HepG2 (cell line): Measurements from ENCODE around the gene CFD. TPM values are rescaled to one million over a fixed set of nuclear protein-coding genes. Genes with fewer than 3 reads are reported as not detected.
A peak's percentile ranks its signal among the peaks of the same experiment; 100 is the strongest.

Experiments
- ATAC-seq: fragments of 200-7000 bp; cut with Tn5 transposase; 3 replicates; pipeline ENCODE4 v1.9.1; 2020; ENCODE audit warnings: mild to moderate bottlenecking, moderate library complexity
- BruUV-seq: library from RNA; stranded (reverse); fragments of 400-500 nt; replicated peaks from 2 replicates; lab custom pipeline; 2021; lab: Mats Ljungman, UMichigan
- CTCF ChIA-PET: fragments of 300-600 bp; formaldehyde crosslinking; extraction: SDS; loops from one replicate; lab custom pipeline; 2021; ENCODE audit warnings: low total read pairs, inconsistent platforms, low intra/inter-chr PET ratio; lab: Yijun Ruan, JAX
- POLR2A ChIA-PET: fragments of 350-600 bp; sonication (Branson Sonifier 250); formaldehyde crosslinking; loops from one replicate; lab custom pipeline; 2020; ENCODE audit warnings: antibody characterized with exemption, inconsistent platforms; lab: Yijun Ruan, JAX
- DNase-seq: peaks from one replicate; pipeline ENCODE4 v3.0.0-alpha.2; 2015; ENCODE audit warnings: low spot score
- FAIRE-seq: peaks from 3 replicates; lab custom pipeline; 2011; peaks lifted over from hg19 to GRCh38; lab: Jason Lieb, UNC
- H2AFZ ChIP-seq: one replicate; pipeline ENCODE4 v1.6.1; 2011; ENCODE audit warnings: low read length, inconsistent platforms
- H3K27ac ChIP-seq: fragments of 300-600 bp; 3 replicates; pipeline ENCODE4 v1.8.0; 2011; ENCODE audit warnings: mixed run types, mild to moderate bottlenecking, mixed read lengths, low read length, inconsistent platforms; ENCODE audit not compliant: insufficient read depth; ENCODE audit errors: extremely low read length
- H3K27me3 ChIP-seq, 2 experiments: fragments of 200-600 bp in 1 of 2; 2 replicates in 1 of 2; 3 replicates in 1 of 2; pipeline versions ENCODE4 v1.6.0 to v1.8.0; 2011; ENCODE audit warnings: low read length in 2 of 2, mild to moderate bottlenecking in 2 of 2, moderate library complexity in 2 of 2, inconsistent platforms in 1 of 2; ENCODE audit not compliant: insufficient read depth in 2 of 2, control insufficient read depth in 1 of 2
- H3K36me3 ChIP-seq, 2 experiments: fragments of 200-600 bp in 1 of 2; replicated peaks in 1 of 2; 2 replicates in 1 of 2; 3 replicates in 1 of 2; pipeline versions ENCODE4 v1.5.1 to v1.8.0; 2011; ENCODE audit warnings: low read length in 2 of 2, inconsistent platforms in 1 of 2; ENCODE audit not compliant: insufficient read depth in 2 of 2, control insufficient read depth in 1 of 2
- H3K4me1 ChIP-seq: 2 replicates; pipeline ENCODE4 v1.5.1; 2012; ENCODE audit warnings: low read length, inconsistent platforms; ENCODE audit not compliant: insufficient read depth
- H3K4me2 ChIP-seq: 2 replicates; pipeline ENCODE4 v1.6.0; 2011; ENCODE audit warnings: low read depth, low read length, inconsistent platforms
- H3K4me3 ChIP-seq, 3 experiments: fragments of 200-600 bp in 1 of 3; sonication (generic), shearing (Covaris generic) in 1 of 3; replicated peaks in 1 of 3; 2 replicates each; pipeline ENCODE4 v1.5.1; 2011 to 2016; ENCODE audit warnings: low read length in 3 of 3, inconsistent platforms in 2 of 3, low read depth in 2 of 3, mild to moderate bottlenecking in 2 of 3, control low read depth in 1 of 3, mixed read lengths in 1 of 3; ENCODE audit not compliant: insufficient read depth in 1 of 3
- H3K79me2 ChIP-seq: one replicate; pipeline ENCODE4 v1.6.1; 2011; ENCODE audit warnings: low read length, inconsistent platforms; ENCODE audit not compliant: insufficient read depth
- H3K9ac ChIP-seq: 2 replicates; pipeline ENCODE4 v1.6.0; 2011; ENCODE audit warnings: mild to moderate bottlenecking, low read depth, low read length, inconsistent platforms; ENCODE audit not compliant: insufficient read depth
- H3K9me3 ChIP-seq: 2 replicates; pipeline ENCODE4 v1.5.1; 2012; ENCODE audit warnings: mild to moderate bottlenecking, low read length
- H4K20me1 ChIP-seq: 2 replicates; pipeline ENCODE4 v1.6.0; 2011; ENCODE audit warnings: inconsistent platforms, mild to moderate bottlenecking, low read length, moderate library complexity; ENCODE audit not compliant: insufficient read depth
- AGO2 ChIP-seq: fragments of 200-400 bp; formaldehyde crosslinking; optimal IDR thresholded peaks from 2 replicates; pipeline ENCODE3; 2017; ENCODE audit warnings: mild to moderate bottlenecking, low read depth, low read length, moderate library complexity
- ARID4A ChIP-seq: sonication (generic); formaldehyde crosslinking; IDR thresholded peaks from 2 replicates; pipeline ENCODE4 v1.5.0; 2020; ENCODE audit warnings: mild to moderate bottlenecking, missing genetic modification reagents, borderline replicate concordance
- POLR2AphosphoS2 ChIP-seq: IDR thresholded peaks from 2 replicates; pipeline ENCODE4 v1.6.1; 2011; ENCODE audit warnings: low read depth, low read length, improper control_type of control experiment
- RBM39 ChIP-seq: fragments of 200-400 bp; formaldehyde crosslinking; IDR thresholded peaks from one replicate; pipeline ENCODE4 v1.6.1; 2018; ENCODE audit warnings: antibody characterized with exemption, mild to moderate bottlenecking, low read depth, low read length; ENCODE audit not compliant: poor library complexity, severe bottlenecking
- SSRP1 ChIP-seq: IDR thresholded peaks from 2 replicates; pipeline ENCODE4 v1.6.1; 2016; ENCODE audit warnings: control low read depth
- ZBTB33 ChIP-seq: sonication (generic); formaldehyde crosslinking; IDR thresholded peaks from 2 replicates; pipeline ENCODE4 v1.4.0; 2020; ENCODE audit warnings: missing genetic modification reagents
- ZBTB38 ChIP-seq: sonication (generic); formaldehyde crosslinking; IDR thresholded peaks from 2 replicates; pipeline ENCODE4 v1.5.1; 2020; ENCODE audit warnings: mild to moderate bottlenecking, missing genetic modification reagents
- ZNF703 ChIP-seq: sonication (generic); formaldehyde crosslinking; IDR thresholded peaks from 2 replicates; pipeline ENCODE4 v1.5.1; 2020; ENCODE audit warnings: missing genetic modification reagents, mild to moderate bottlenecking, moderate library complexity, borderline replicate concordance
- WGBS: methylation state at CpG from one replicate; pipeline ENCODE4 v1.1.6; 2017; ENCODE audit warnings: low lambda C conversion rate; 5-methylcytosine and 5-hydroxymethylcytosine counted together
- in situ Hi-C: cut with HindIII; loops from 2 replicates; pipeline ENCODE4 v1.10.0; 2017; ENCODE audit warnings: low pct_unique_long_range_greater_than_20kb; ENCODE audit not compliant: extremely low pct_ligation_motif_present
- intact Hi-C: fragments of 100-400 bp; cut with micrococcal nuclease; formaldehyde crosslinking; loops from one replicate; pipeline ENCODE4 v1.10.0; 2022; ENCODE audit not compliant: unreplicated experiment
- polyA plus RNA-seq, 8 experiments: library from polyadenylated mRNA; depleted of rRNA in 3 of 8; stranded (reverse) in 7 of 8; unstranded in 1 of 8; fragments of >200 nt; fragmentation: Illumina TruSeq in 4 of 8; extraction: Trizol in 4 of 8; gene quantifications; 2 replicates each; pipeline versions ENCODE4 v1.2.1 to v1.2.3, GENCODE V29; 2011 to 2016; ENCODE audit warnings: low read depth in 4 of 8, missing spikeins in 1 of 8, mixed read lengths in 1 of 8; ENCODE audit not compliant: insufficient read depth in 1 of 8
- total RNA-seq, 5 experiments: library from RNA; depleted of rRNA; stranded (reverse); fragments of >200 nt; fragmentation: Illumina TruSeq; extraction: Trizol; gene quantifications; 2 replicates each; pipeline ENCODE4 v1.2.3, GENCODE V29; 2016; ENCODE audit warnings: low read depth in 1 of 5
- TF ChIP-seq, protein P1 (sequence below): sonication (generic); formaldehyde crosslinking; IDR thresholded peaks from 2 replicates; pipeline ENCODE4 v1.4.0; 2020; ENCODE audit warnings: missing genetic modification reagents
- TF ChIP-seq, protein P2 (sequence below): sonication (generic); formaldehyde crosslinking; IDR thresholded peaks from 2 replicates; pipeline ENCODE4 v1.5.1; 2020; ENCODE audit warnings: mild to moderate bottlenecking, missing genetic modification reagents, moderate library complexity

CFD gene
- total and polyA plus RNA-seq, 2 of the 13 experiments (the other 11 are each of a cell fraction or from before 2014, with no cell fraction given), result 2.3 to 4.6 TPM

- ATAC-seq (no peak), DNase-seq (no peak), FAIRE-seq (no peak)
- no peaks in the 10 kb centered on the region for H3K27me3 ChIP-seq
- no TSS peak for BruUV-seq
- peaks cover 8% of the 10 kb centered on the region for H3K79me2 ChIP-seq
- H3K9ac ChIP-seq, result no peak overlapping the region
- in situ Hi-C loops, result no loop called here
- intact Hi-C loops, result no loop called here
- WGBS, result 98% methylated on average over 63 of the region's 80 CpGs
- H3K9me3 ChIP-seq, result no peaks in the 10 kb centered on the region
- CTCF ChIA-PET, result no interaction called here
- no peak overlapping the region for H3K4me3 ChIP-seq
- H4K20me1 ChIP-seq, result peaks cover 38% of the 10 kb centered on the region
- peaks cover 22 to 46% of the 10 kb centered on the region in 2 experiments; a peak in 4 of 5 replicates for H3K36me3 ChIP-seq
- POLR2A ChIA-PET, result no interaction called here
- H3K4me2 ChIP-seq, result no peak overlapping the region
- no peak overlapping the region for H2AFZ ChIP-seq
- H3K27ac ChIP-seq, result no peak overlapping the region
- no peaks in the 10 kb centered on the region for H3K4me1 ChIP-seq
- peak; percentile 44 for TF ChIP-seq RBM39
- peak; percentile 84 for TF ChIP-seq POLR2AphosphoS2
- peak; percentile 83; the same call in 1 of the 2 replicates for TF ChIP-seq ZBTB33
- TF ChIP-seq ZBTB38 (CRISPR knock-in tag), result peak; percentile 93
- peak; percentile 23 for TF ChIP-seq AGO2
- TF ChIP-seq, protein P1, sequence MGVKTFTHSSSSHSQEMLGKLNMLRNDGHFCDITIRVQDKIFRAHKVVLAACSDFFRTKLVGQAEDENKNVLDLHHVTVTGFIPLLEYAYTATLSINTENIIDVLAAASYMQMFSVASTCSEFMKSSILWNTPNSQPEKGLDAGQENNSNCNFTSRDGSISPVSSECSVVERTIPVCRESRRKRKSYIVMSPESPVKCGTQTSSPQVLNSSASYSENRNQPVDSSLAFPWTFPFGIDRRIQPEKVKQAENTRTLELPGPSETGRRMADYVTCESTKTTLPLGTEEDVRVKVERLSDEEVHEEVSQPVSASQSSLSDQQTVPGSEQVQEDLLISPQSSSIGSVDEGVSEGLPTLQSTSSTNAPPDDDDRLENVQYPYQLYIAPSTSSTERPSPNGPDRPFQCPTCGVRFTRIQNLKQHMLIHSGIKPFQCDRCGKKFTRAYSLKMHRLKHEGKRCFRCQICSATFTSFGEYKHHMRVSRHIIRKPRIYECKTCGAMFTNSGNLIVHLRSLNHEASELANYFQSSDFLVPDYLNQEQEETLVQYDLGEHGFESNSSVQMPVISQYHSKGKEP, result no peak
- no peak for TF ChIP-seq ZNF703 (CRISPR knock-in tag)
- 0 out of 2 replicates have a peak, but pooled peaks have one; percentile 62 for TF ChIP-seq SSRP1
- TF ChIP-seq ARID4A, result no peak
- TF ChIP-seq, protein P2, sequence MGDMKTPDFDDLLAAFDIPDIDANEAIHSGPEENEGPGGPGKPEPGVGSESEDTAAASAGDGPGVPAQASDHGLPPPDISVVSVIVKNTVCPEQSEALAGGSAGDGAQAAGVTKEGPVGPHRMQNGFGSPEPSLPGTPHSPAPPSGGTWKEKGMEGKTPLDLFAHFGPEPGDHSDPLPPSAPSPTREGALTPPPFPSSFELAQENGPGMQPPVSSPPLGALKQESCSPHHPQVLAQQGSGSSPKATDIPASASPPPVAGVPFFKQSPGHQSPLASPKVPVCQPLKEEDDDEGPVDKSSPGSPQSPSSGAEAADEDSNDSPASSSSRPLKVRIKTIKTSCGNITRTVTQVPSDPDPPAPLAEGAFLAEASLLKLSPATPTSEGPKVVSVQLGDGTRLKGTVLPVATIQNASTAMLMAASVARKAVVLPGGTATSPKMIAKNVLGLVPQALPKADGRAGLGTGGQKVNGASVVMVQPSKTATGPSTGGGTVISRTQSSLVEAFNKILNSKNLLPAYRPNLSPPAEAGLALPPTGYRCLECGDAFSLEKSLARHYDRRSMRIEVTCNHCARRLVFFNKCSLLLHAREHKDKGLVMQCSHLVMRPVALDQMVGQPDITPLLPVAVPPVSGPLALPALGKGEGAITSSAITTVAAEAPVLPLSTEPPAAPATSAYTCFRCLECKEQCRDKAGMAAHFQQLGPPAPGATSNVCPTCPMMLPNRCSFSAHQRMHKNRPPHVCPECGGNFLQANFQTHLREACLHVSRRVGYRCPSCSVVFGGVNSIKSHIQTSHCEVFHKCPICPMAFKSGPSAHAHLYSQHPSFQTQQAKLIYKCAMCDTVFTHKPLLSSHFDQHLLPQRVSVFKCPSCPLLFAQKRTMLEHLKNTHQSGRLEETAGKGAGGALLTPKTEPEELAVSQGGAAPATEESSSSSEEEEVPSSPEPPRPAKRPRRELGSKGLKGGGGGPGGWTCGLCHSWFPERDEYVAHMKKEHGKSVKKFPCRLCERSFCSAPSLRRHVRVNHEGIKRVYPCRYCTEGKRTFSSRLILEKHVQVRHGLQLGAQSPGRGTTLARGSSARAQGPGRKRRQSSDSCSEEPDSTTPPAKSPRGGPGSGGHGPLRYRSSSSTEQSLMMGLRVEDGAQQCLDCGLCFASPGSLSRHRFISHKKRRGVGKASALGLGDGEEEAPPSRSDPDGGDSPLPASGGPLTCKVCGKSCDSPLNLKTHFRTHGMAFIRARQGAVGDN, result 0 out of 2 replicates have a peak, but pooled peaks have one; percentile 6
Observed at GRCh38 chr19:812049-812746, 47.3 kb upstream of the CFD start.
